ENCODE data around the gene CDH12. TPM values are rescaled to one million over a fixed set of nuclear protein-coding genes. Genes with fewer than 3 reads are reported as not detected.
A peak's percentile ranks its signal among the peaks of the same experiment; 100 is the strongest.
"Not testable (repeated sequence)": the region's sequence is repeated elsewhere in the genome, so short reads cannot be mapped to it uniquely, and the experiment has no call there.

CDH12 gene
- polyA plus RNA-seq, 4 donors, result 2.6 TPM; not detected in 3

DNA sequence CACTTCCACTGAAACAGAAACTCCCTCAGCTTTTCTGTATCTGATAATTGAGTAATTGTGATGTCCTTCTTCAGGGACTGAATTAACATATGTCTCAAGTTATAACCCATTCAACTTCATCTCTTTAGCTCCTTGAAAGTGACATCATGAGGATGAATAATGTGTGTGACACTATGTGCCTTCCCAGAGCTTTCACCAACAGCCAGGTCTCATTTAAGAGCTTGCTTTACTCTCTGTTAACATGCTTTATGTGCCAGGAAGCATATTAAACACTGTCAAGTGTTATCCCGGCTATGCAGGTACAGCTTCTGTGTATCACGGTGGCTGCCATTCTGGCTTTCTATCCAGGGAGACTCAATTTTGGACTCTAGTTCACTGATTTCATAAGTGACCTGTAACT, 799.9 kb downstream of the CDH12 start:
- H3K4me3 ChIP-seq (ENCODE audit: low read depth in 1 of 3, low read length in 3 of 3), result no peak overlapping the region
- 77 to 91% (median 82%) methylated on average over 2 of the region's 2 CpGs for WGBS, 3 donors
- no peak overlapping the region for H3K27ac ChIP-seq (ENCODE audit: low read depth in 1 of 3, low read length in 2 of 3)
- DNase-seq (no peak), FAIRE-seq (no peak)
- no peaks in the 10 kb centered on the region for H3K27me3 ChIP-seq (ENCODE audit: control insufficient read depth in 3 of 3, insufficient read depth in 3 of 3, low read length in 3 of 3)
- H3K9me3 ChIP-seq (ENCODE audit: control insufficient read depth in 2 of 2, insufficient read depth in 1 of 2, low read depth in 1 of 2, low read length in 1 of 2), result no peaks in the 10 kb centered on the region
- no peaks in the 10 kb centered on the region for H3K4me1 ChIP-seq (ENCODE audit: control insufficient read depth in 3 of 3, insufficient read depth in 2 of 3, low read depth in 1 of 3, low read length in 2 of 3)
- H3K36me3 ChIP-seq (ENCODE audit: control insufficient read depth in 3 of 3, insufficient read depth in 2 of 3, low read depth in 1 of 3, low read length in 3 of 3), result no peaks in the 10 kb centered on the region

DNA sequence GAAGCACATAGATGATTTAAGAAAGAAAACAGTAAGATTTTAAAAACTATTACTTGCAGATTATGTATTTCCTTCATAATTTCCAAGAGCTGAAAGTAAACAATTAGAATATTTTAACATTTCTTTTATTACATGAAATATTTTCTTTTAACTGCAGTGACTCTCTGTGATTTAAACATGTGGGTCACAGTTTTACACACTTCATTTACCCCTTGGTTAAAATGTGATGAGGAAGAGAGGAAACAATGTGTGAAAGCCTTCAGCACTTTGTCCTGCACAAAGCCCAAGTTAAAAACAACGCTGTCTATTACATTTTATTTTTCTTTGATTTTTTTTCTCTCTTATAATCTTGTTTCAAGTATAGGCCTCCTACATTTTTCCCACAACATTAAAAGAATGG, 801.3 kb downstream of the CDH12 start:
- DNase-seq, result no peak

DNA sequence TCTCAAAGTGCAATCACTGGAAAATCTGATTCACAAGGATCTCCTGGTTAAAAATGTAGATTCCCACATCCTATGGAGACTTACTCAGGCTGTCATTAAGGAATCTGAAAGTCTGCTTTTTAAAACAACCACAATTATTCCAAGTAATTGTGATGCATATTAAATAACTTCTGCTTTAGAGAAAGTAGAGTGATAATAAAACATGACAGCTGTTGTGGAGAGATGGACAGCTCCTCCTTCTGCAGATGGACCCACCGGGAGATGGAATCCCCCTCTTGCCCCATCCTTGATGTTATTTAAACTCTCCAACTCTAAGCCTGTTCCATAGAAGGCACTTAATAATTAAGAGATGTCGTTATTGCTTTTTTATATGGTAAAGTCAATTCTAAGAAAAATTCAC, 802.2 kb downstream of the CDH12 start:
- WGBS, 3 donors, result 57 to 73% (median 71%) methylated on average over 2 of the region's 2 CpGs
- no peak for FAIRE-seq

More for the DNA sequence above, 801.3 kb downstream of the CDH12 start:
- Histone ChIP-seq H3K27me3 (ENCODE audit: control insufficient read depth in 3 of 3, insufficient read depth in 3 of 3, low read length in 3 of 3) (no peaks in the 10 kb centered on the region), H3K27ac (ENCODE audit: low read depth in 1 of 3, low read length in 2 of 3) (no peak overlapping the region), H3K4me1 (ENCODE audit: control insufficient read depth in 3 of 3, insufficient read depth in 2 of 3, low read depth in 1 of 3, low read length in 2 of 3) (no peaks in the 10 kb centered on the region), H3K9me3 (ENCODE audit: control insufficient read depth in 2 of 2, insufficient read depth in 1 of 2, low read depth in 1 of 2, low read length in 1 of 2) (no peaks in the 10 kb centered on the region), H3K36me3 (ENCODE audit: control insufficient read depth in 3 of 3, insufficient read depth in 2 of 3, low read depth in 1 of 3, low read length in 3 of 3) (no peaks in the 10 kb centered on the region), H3K4me3 (ENCODE audit: low read depth in 1 of 3, low read length in 3 of 3) (no peak overlapping the region)
- no peak for FAIRE-seq
- 67 to 79% (median 79%) methylated on average over 1 of the region's 1 CpG for whole genome bisulfite sequencing, 3 donors

DNA sequence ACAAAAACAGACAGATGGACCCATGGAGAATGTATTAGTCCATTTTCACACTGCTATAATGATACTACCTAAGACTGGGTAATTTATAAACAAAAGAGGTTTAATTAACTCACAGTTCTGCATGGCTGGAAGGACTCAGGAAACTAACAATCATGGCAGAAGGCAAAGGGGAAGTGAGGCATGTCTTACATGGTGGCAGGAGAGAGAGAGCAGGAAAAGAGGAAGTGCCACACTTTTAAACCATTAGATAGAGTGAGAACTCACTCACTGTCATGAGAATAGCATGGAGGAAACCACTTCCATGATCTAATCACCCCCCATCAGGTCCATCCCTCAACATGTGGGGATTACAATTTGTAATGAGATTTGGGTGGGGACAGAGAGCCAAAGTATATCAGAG, 808.9 kb downstream of the CDH12 start:
- DNase-seq, result no peak

More for the DNA sequence above, 802.2 kb downstream of the CDH12 start:
- Histone ChIP-seq H3K4me1 (ENCODE audit: control insufficient read depth in 3 of 3, insufficient read depth in 2 of 3, low read depth in 1 of 3, low read length in 2 of 3) (no peaks in the 10 kb centered on the region), H3K9me3 (ENCODE audit: control insufficient read depth in 2 of 2, insufficient read depth in 1 of 2, low read depth in 1 of 2, low read length in 1 of 2) (no peaks in the 10 kb centered on the region), H3K27ac (ENCODE audit: low read depth in 1 of 3, low read length in 2 of 3) (no peak overlapping the region), H3K27me3 (ENCODE audit: control insufficient read depth in 3 of 3, insufficient read depth in 3 of 3, low read length in 3 of 3) (no peaks in the 10 kb centered on the region), H3K4me3 (ENCODE audit: low read depth in 1 of 3, low read length in 3 of 3) (no peak overlapping the region), H3K36me3 (ENCODE audit: control insufficient read depth in 3 of 3, insufficient read depth in 2 of 3, low read depth in 1 of 3, low read length in 3 of 3) (no peaks in the 10 kb centered on the region)
- DNase-seq, result no peak

DNA sequence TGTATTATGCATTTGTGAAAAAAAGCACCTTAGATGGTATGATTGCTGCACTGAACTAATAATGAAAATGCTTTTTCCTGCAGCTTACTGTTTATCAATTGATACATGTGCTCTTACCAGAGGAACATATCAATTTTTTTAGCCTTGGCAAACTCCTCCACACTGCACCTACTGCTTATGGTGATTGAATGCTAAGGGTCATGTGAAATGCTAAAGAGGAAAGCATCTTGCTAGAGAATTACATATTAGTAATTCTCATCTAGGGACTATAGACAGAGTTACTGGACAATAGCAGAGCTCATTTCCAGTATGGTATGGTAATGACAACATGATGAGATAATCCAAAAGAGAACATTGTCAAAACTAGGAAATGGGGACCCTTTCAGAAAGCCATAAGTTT, 817.1 kb downstream of the CDH12 start:
- Histone ChIP-seq H3K27me3 (ENCODE audit: control insufficient read depth in 3 of 3, insufficient read depth in 3 of 3, low read length in 3 of 3) (no peaks in the 10 kb centered on the region), H3K9me3 (ENCODE audit: control insufficient read depth in 2 of 2, insufficient read depth in 1 of 2, low read depth in 1 of 2, low read length in 1 of 2) (peaks cover 0 to 5% of the 10 kb centered on the region in 2 donors), H3K27ac (ENCODE audit: low read depth in 1 of 3, low read length in 2 of 3) (no peak overlapping the region), H3K36me3 (ENCODE audit: control insufficient read depth in 3 of 3, insufficient read depth in 2 of 3, low read depth in 1 of 3, low read length in 3 of 3) (no peaks in the 10 kb centered on the region), H3K4me1 (ENCODE audit: control insufficient read depth in 3 of 3, insufficient read depth in 2 of 3, low read depth in 1 of 3, low read length in 2 of 3) (no peaks in the 10 kb centered on the region), H3K4me3 (ENCODE audit: low read depth in 1 of 3, low read length in 3 of 3) (no peak overlapping the region)
- DNase-seq, result no peak
- FAIRE-seq, result no peak

More for the DNA sequence above, 808.9 kb downstream of the CDH12 start:
- Histone ChIP-seq H3K4me3 (ENCODE audit: low read depth in 1 of 3, low read length in 3 of 3) (no peak overlapping the region), H3K27ac (ENCODE audit: low read depth in 1 of 3, low read length in 2 of 3) (no peak overlapping the region), H3K9me3 (ENCODE audit: control insufficient read depth in 2 of 2, insufficient read depth in 1 of 2, low read depth in 1 of 2, low read length in 1 of 2) (no peaks in the 10 kb centered on the region), H3K4me1 (ENCODE audit: control insufficient read depth in 3 of 3, insufficient read depth in 2 of 3, low read depth in 1 of 3, low read length in 2 of 3) (no peaks in the 10 kb centered on the region), H3K27me3 (ENCODE audit: control insufficient read depth in 3 of 3, insufficient read depth in 3 of 3, low read length in 3 of 3) (no peaks in the 10 kb centered on the region), H3K36me3 (ENCODE audit: control insufficient read depth in 3 of 3, insufficient read depth in 2 of 3, low read depth in 1 of 3, low read length in 3 of 3) (no peaks in the 10 kb centered on the region)
- FAIRE-seq, result no peak

DNA sequence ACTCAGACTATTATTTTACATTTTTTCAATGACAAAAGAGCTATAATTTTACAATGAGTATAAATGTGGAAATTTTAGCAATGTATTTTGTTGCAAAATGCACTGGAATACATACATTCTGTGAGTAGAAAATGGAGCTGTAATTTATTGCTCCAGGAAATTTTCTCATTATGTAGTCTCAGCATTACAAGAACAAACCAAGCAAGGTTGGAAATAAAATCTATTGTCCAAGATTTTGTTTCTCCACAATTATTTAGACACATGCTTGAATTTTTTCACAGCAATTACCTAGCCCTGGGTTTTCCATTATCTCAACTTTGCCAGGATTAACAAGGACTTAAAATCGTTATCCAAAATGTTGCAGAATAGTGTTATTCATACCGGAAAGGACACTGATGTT, 820.1 kb downstream of the CDH12 start:
- Histone ChIP-seq H3K9me3 (ENCODE audit: control insufficient read depth in 2 of 2, insufficient read depth in 1 of 2, low read depth in 1 of 2, low read length in 1 of 2) (no peaks in the 10 kb centered on the region), H3K36me3 (ENCODE audit: control insufficient read depth in 3 of 3, insufficient read depth in 2 of 3, low read depth in 1 of 3, low read length in 3 of 3) (no peaks in the 10 kb centered on the region), H3K27ac (ENCODE audit: low read depth in 1 of 3, low read length in 2 of 3) (no peak overlapping the region), H3K4me3 (ENCODE audit: low read depth in 1 of 3, low read length in 3 of 3) (no peak overlapping the region), H3K27me3 (ENCODE audit: control insufficient read depth in 3 of 3, insufficient read depth in 3 of 3, low read length in 3 of 3) (no peaks in the 10 kb centered on the region), H3K4me1 (ENCODE audit: control insufficient read depth in 3 of 3, insufficient read depth in 2 of 3, low read depth in 1 of 3, low read length in 2 of 3) (no peaks in the 10 kb centered on the region)
- DNase-seq (no peak), FAIRE-seq (no peak)
- 77 to 84% (median 81%) methylated on average over 2 of the region's 2 CpGs for WGBS, 3 donors

DNA sequence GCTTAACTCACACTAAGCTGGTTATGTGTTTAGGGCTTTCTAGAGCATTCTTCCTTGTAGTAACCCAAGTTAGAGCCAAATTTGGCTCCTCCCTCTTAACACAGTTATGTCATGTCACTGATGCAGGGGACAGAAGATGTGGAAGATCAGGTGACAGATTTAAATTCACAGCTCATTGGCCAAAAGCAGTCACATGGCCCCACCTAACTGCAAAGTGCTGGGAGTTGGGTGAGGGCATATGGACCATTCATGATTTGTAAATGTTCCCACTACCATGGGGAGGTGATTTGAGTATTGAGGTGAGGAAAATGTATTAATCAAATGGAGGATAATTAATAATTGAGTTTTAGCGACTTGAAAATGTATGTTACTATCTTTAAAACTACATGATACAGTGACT, 829.4 kb downstream of the CDH12 start:
- WGBS, 3 donors, result 70 to 84% (median 77%) methylated on average over 1 of the region's 1 CpG
- no peaks in the 10 kb centered on the region for H3K9me3 ChIP-seq (ENCODE audit: control insufficient read depth in 2 of 2, insufficient read depth in 1 of 2, low read depth in 1 of 2, low read length in 1 of 2)

DNA sequence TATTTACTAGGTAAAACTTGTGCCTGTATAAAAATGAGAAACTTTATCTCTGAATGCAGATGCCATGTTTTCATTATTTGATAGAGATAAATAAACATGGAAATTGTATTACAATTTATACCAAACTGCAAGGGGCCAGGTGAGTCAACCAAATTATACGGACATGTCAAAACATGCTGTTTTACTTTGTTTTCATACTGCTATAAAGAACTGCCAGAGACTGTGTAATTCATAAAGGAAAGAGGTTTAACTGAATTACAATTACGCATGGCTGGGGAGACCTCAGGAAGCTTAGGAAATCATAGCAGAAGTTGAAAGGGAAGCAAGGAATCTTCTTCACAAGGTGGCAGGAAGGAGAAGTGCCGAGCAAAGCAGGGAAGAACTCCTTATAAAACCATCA, 840.3 kb downstream of the CDH12 start:
- DNase-seq; H3K9me3 ChIP-seq (ENCODE audit: control insufficient read depth in 2 of 2, insufficient read depth in 1 of 2, low read depth in 1 of 2, low read length in 1 of 2); H3K4me3 ChIP-seq (ENCODE audit: low read depth in 1 of 3, low read length in 3 of 3); H3K36me3 ChIP-seq (ENCODE audit: control insufficient read depth in 3 of 3, insufficient read depth in 2 of 3, low read depth in 1 of 3, low read length in 3 of 3); H3K27ac ChIP-seq (ENCODE audit: low read depth in 1 of 3, low read length in 2 of 3); H3K4me1 ChIP-seq (ENCODE audit: control insufficient read depth in 3 of 3, insufficient read depth in 2 of 3, low read depth in 1 of 3, low read length in 2 of 3); H3K27me3 ChIP-seq (ENCODE audit: control insufficient read depth in 3 of 3, insufficient read depth in 3 of 3, low read length in 3 of 3): not testable (repeated sequence)
- 53 to 80% (median 58%) methylated on average over 3 of the region's 3 CpGs for WGBS, 3 donors
- peak; percentile 96 for FAIRE-seq

More for the DNA sequence above, 829.4 kb downstream of the CDH12 start:
- Histone ChIP-seq H3K27me3 (ENCODE audit: control insufficient read depth in 3 of 3, insufficient read depth in 3 of 3, low read length in 3 of 3) (no peaks in the 10 kb centered on the region), H3K27ac (ENCODE audit: low read depth in 1 of 3, low read length in 2 of 3) (no peak overlapping the region), H3K36me3 (ENCODE audit: control insufficient read depth in 3 of 3, insufficient read depth in 2 of 3, low read depth in 1 of 3, low read length in 3 of 3) (no peaks in the 10 kb centered on the region), H3K4me3 (ENCODE audit: low read depth in 1 of 3, low read length in 3 of 3) (no peak overlapping the region), H3K4me1 (ENCODE audit: control insufficient read depth in 3 of 3, insufficient read depth in 2 of 3, low read depth in 1 of 3, low read length in 2 of 3) (no peaks in the 10 kb centered on the region)
- FAIRE-seq, result no peak
- DNase-seq, result no peak

DNA sequence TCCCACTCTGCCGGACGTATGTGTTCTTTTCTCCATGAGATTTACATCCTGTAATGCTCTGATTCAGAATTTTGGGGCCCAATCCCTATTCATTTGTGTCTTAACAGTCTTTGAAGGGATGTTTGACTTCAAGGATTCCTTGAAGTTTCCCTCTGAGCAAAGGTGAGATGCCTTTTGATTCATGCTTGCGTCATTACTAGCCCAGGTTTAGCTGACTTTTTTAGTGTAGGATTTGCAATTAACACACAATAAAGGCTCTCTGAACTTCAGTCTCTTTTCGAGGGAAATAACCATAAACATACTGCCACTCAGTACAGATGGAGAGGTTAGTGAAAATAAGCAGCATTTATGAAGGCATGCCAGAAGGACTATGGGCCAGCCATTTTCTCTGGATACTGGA, 842.3 kb downstream of the CDH12 start:
- H3K9me3 ChIP-seq (ENCODE audit: control insufficient read depth in 2 of 2, insufficient read depth in 1 of 2, low read depth in 1 of 2, low read length in 1 of 2); H3K36me3 ChIP-seq (ENCODE audit: control insufficient read depth in 3 of 3, insufficient read depth in 2 of 3, low read depth in 1 of 3, low read length in 3 of 3); FAIRE-seq; H3K27me3 ChIP-seq (ENCODE audit: control insufficient read depth in 3 of 3, insufficient read depth in 3 of 3, low read length in 3 of 3); H3K4me1 ChIP-seq (ENCODE audit: control insufficient read depth in 3 of 3, insufficient read depth in 2 of 3, low read depth in 1 of 3, low read length in 2 of 3); DNase-seq; H3K27ac ChIP-seq (ENCODE audit: low read depth in 1 of 3, low read length in 2 of 3); H3K4me3 ChIP-seq (ENCODE audit: low read depth in 1 of 3, low read length in 3 of 3): not testable (repeated sequence)
- WGBS, 3 donors, result 48 to 62% (median 59%) methylated on average over 3 to 4 of the region's 4 CpGs

Measured in small intestine (tissue), 7 donors.